ENCODE results near the gene FAM221B. TPM values are rescaled to one million over a fixed set of nuclear protein-coding genes. Genes with fewer than 3 reads are reported as not detected.

Gene FAM221B
- polyA plus RNA-seq, 1 donor from 2014 or later, result 0.09 TPM

GRCh38 chr9:35808433-35808832 lies 20.1 kb downstream of the FAM221B start:
- TF ChIP-seq SMC3 (conservative IDR thresholded peaks at IDR 0.05; ENCODE audit: poor library complexity), result no peak
- TF ChIP-seq EP300 (conservative IDR thresholded peaks at IDR 0.05; ENCODE audit: poor library complexity, severe bottlenecking), result no peak
- TF ChIP-seq RAD21 (conservative IDR thresholded peaks at IDR 0.05), result no peak
- TF ChIP-seq EZH2 (IDR thresholded peaks at IDR 0.05; ENCODE audit: borderline replicate concordance, insufficient read depth, low read length, poor library complexity, severe bottlenecking), result no peak
- no peak for TF ChIP-seq REST (IDR thresholded peaks at IDR 0.05; ENCODE audit: borderline replicate concordance)
- no peak for TF ChIP-seq MXI1 (conservative IDR thresholded peaks at IDR 0.05; ENCODE audit: poor library complexity, severe bottlenecking)
- no peak for TF ChIP-seq TAF1 (IDR thresholded peaks at IDR 0.05; ENCODE audit: low read depth)
- no peak for TF ChIP-seq CTCF (IDR thresholded peaks at IDR 0.05; ENCODE audit: poor library complexity, severe bottlenecking)
- no peak for TF ChIP-seq POLR2AphosphoS5 (IDR thresholded peaks at IDR 0.05)
- Histone ChIP-seq H3K4me3 (ENCODE audit: low read length) (no peak overlapping the region), H3K27me3 (ENCODE audit: insufficient read depth, low read depth, low read length) (no peaks in the 10 kb centered on the region), H3K79me2 (replicated peaks; ENCODE audit: insufficient read depth, low read length) (no peaks in the 10 kb centered on the region), H3F3A (ENCODE audit: insufficient read depth, low read length, poor library complexity, severe bottlenecking) (peaks cover 3% of the 10 kb centered on the region), H3K4me2 (ENCODE audit: low read length) (no peak overlapping the region), H3K27ac (ENCODE audit: low read length) (no peak overlapping the region), H3K9me3 (ENCODE audit: low read length) (no peaks in the 10 kb centered on the region), H2AFZ (ENCODE audit: low read depth, low read length) (no peak overlapping the region), H3K36me3 (ENCODE audit: insufficient read depth, low read length) (no peaks in the 10 kb centered on the region), H3K9me2 (ENCODE audit: insufficient read depth, low read length) (no peaks in the 10 kb centered on the region), H4K20me1 (ENCODE audit: insufficient read depth) (no peaks in the 10 kb centered on the region), H3K9ac (ENCODE audit: low read length) (no peak overlapping the region)

GRCh38 chr9:35806101-35806500 lies 22.4 kb downstream of the FAM221B start:
- no peaks in the 10 kb centered on the region for H4K20me1 ChIP-seq (ENCODE audit: insufficient read depth)
- no peaks in the 10 kb centered on the region for H3K9me3 ChIP-seq (ENCODE audit: low read length)
- no peak overlapping the region for H3K4me2 ChIP-seq (ENCODE audit: low read length)
- no peak overlapping the region for H2AFZ ChIP-seq (ENCODE audit: low read depth, low read length)
- no peaks in the 10 kb centered on the region for H3K79me2 ChIP-seq (replicated peaks; ENCODE audit: insufficient read depth, low read length)
- H3K27me3 ChIP-seq (ENCODE audit: insufficient read depth, low read depth, low read length), result no peaks in the 10 kb centered on the region
- H3K9ac ChIP-seq (ENCODE audit: low read length), result no peak overlapping the region
- TF ChIP-seq SMC3 (conservative IDR thresholded peaks at IDR 0.05; ENCODE audit: poor library complexity) (no peak), EZH2 (IDR thresholded peaks at IDR 0.05; ENCODE audit: borderline replicate concordance, insufficient read depth, low read length, poor library complexity, severe bottlenecking) (no peak), EP300 (conservative IDR thresholded peaks at IDR 0.05; ENCODE audit: poor library complexity, severe bottlenecking) (no peak), RAD21 (conservative IDR thresholded peaks at IDR 0.05) (no peak), MXI1 (conservative IDR thresholded peaks at IDR 0.05; ENCODE audit: poor library complexity, severe bottlenecking) (no peak), REST (IDR thresholded peaks at IDR 0.05; ENCODE audit: borderline replicate concordance) (no peak), TAF1 (IDR thresholded peaks at IDR 0.05; ENCODE audit: low read depth) (no peak), POLR2AphosphoS5 (IDR thresholded peaks at IDR 0.05) (no peak), CTCF (IDR thresholded peaks at IDR 0.05; ENCODE audit: poor library complexity, severe bottlenecking) (no peak)
- no peaks in the 10 kb centered on the region for H3K36me3 ChIP-seq (ENCODE audit: insufficient read depth, low read length)
- no peaks in the 10 kb centered on the region for H3K9me2 ChIP-seq (ENCODE audit: insufficient read depth, low read length)
- no peaks in the 10 kb centered on the region for H3F3A ChIP-seq (ENCODE audit: insufficient read depth, low read length, poor library complexity, severe bottlenecking)
- H3K4me3 ChIP-seq (ENCODE audit: low read length), result no peak overlapping the region
- no peak overlapping the region for H3K27ac ChIP-seq (ENCODE audit: low read length)

Data from neural cell (in vitro differentiated cells).